Neural cell (in vitro differentiated cells): Measurements from ENCODE around the gene VKORC1.

Experiments
- EP300 ChIP-seq: fragments of 450-650 bp; conservative IDR thresholded peaks from 2 replicates; pipeline ENCODE4 v1.6.1; 2014; ENCODE audit warnings: antibody characterized with exemption, mild to moderate bottlenecking, moderate library complexity; ENCODE audit not compliant: poor library complexity, severe bottlenecking
- EZH2 ChIP-seq: fragments of 200-600, 300-800 bp; shearing (Covaris generic), sonication (generic); IDR thresholded peaks from 2 replicates; pipeline ENCODE4 v1.6.1; 2014; ENCODE audit warnings: antibody characterized with exemption, low read length, borderline replicate concordance, mild to moderate bottlenecking; ENCODE audit not compliant: insufficient read depth, poor library complexity, severe bottlenecking
- POLR2AphosphoS5 ChIP-seq: IDR thresholded peaks from 2 replicates; pipeline ENCODE4 v1.6.1; 2012
- RAD21 ChIP-seq: fragments of 450-650 bp; conservative IDR thresholded peaks from 2 replicates; pipeline ENCODE4 v1.6.1; 2014; ENCODE audit warnings: antibody characterized with exemption, mild to moderate bottlenecking, moderate library complexity
- SMC3 ChIP-seq: fragments of 450-650 bp; conservative IDR thresholded peaks from 2 replicates; pipeline ENCODE4 v1.6.1; 2014; ENCODE audit warnings: antibody characterized with exemption, mild to moderate bottlenecking, moderate library complexity; ENCODE audit not compliant: poor library complexity
- TF ChIP-seq, protein P1 (sequence below): fragments of 450-650 bp; IDR thresholded peaks from 2 replicates; pipeline ENCODE4 v1.5.1; 2014; ENCODE audit warnings: antibody characterized with exemption, mild to moderate bottlenecking, moderate library complexity; ENCODE audit not compliant: poor library complexity, severe bottlenecking
- TF ChIP-seq, protein P2 (sequence below): IDR thresholded peaks from 2 replicates; pipeline ENCODE4 v1.6.1; 2012; ENCODE audit warnings: borderline replicate concordance

DNA sequence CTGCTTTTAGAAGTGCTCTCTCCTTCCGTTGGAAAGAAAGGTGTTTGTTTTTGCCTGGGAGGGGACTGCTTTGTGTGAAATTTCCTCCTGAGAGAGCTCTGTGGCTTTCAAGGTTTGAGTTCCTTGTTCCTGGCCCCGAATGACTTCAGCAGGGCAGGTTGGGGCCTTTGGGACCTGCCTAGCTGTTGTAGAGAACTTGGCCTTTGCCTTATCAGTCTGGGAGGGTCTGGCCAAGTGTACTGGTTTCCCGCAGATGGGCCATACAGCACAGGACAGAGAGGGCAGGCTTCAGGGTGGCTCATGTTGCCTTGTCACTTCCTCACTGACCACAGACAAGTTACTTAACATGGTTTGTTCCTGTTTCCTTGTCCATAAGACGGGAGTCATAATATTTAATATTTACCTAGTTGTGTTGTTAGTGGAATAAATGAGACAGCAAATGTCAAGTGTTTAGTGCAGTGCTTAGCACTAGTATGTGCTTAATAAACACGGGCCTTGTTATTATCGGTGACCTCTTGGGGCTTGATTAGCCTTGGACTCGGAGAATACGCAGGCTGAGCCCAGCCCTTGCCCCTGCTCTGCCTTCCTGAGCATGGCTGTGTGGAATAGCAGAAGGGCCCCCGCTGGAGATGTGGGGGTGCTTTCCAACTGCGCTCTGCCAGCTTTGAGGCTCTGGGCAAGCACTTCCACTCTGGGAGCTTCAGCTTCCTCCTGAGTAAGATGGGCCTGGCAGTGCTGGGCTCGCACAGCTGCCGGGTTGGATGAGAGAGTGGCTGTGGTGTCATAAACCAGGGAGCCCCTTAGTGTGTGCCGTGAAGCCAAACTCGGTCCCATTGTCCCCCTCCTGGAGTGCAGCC, 34.3 kb upstream of the VKORC1 start:
- no peak for TF ChIP-seq EZH2
- no peak for TF ChIP-seq POLR2AphosphoS5
- TF ChIP-seq, protein P1, sequence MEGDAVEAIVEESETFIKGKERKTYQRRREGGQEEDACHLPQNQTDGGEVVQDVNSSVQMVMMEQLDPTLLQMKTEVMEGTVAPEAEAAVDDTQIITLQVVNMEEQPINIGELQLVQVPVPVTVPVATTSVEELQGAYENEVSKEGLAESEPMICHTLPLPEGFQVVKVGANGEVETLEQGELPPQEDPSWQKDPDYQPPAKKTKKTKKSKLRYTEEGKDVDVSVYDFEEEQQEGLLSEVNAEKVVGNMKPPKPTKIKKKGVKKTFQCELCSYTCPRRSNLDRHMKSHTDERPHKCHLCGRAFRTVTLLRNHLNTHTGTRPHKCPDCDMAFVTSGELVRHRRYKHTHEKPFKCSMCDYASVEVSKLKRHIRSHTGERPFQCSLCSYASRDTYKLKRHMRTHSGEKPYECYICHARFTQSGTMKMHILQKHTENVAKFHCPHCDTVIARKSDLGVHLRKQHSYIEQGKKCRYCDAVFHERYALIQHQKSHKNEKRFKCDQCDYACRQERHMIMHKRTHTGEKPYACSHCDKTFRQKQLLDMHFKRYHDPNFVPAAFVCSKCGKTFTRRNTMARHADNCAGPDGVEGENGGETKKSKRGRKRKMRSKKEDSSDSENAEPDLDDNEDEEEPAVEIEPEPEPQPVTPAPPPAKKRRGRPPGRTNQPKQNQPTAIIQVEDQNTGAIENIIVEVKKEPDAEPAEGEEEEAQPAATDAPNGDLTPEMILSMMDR: no peak
- TF ChIP-seq, protein P2, sequence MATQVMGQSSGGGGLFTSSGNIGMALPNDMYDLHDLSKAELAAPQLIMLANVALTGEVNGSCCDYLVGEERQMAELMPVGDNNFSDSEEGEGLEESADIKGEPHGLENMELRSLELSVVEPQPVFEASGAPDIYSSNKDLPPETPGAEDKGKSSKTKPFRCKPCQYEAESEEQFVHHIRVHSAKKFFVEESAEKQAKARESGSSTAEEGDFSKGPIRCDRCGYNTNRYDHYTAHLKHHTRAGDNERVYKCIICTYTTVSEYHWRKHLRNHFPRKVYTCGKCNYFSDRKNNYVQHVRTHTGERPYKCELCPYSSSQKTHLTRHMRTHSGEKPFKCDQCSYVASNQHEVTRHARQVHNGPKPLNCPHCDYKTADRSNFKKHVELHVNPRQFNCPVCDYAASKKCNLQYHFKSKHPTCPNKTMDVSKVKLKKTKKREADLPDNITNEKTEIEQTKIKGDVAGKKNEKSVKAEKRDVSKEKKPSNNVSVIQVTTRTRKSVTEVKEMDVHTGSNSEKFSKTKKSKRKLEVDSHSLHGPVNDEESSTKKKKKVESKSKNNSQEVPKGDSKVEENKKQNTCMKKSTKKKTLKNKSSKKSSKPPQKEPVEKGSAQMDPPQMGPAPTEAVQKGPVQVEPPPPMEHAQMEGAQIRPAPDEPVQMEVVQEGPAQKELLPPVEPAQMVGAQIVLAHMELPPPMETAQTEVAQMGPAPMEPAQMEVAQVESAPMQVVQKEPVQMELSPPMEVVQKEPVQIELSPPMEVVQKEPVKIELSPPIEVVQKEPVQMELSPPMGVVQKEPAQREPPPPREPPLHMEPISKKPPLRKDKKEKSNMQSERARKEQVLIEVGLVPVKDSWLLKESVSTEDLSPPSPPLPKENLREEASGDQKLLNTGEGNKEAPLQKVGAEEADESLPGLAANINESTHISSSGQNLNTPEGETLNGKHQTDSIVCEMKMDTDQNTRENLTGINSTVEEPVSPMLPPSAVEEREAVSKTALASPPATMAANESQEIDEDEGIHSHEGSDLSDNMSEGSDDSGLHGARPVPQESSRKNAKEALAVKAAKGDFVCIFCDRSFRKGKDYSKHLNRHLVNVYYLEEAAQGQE: no peak
- TF ChIP-seq EP300: no peak
- no peak for TF ChIP-seq RAD21
- TF ChIP-seq SMC3: no peak
